Stimulated activated CD8-positive, alpha-beta memory T cell treated with anti-CD3 and anti-CD28 coated beads, Interleukin-15, amount 100 ng/mL, for 4 hours (primary cell): ENCODE measurements around the gene TAF8.
"Not testable (repeated sequence)": the region's sequence is repeated elsewhere in the genome, so short reads cannot be mapped to it uniquely, and the experiment has no call there.

Experiments used
- DNase-seq, 2 donors: peaks; one replicate each; pipeline ENCODE4 v3.0.0-alpha.2; 2020; ENCODE audit warnings: low read depth in 2 of 2

The TAF8 gene, protein sequence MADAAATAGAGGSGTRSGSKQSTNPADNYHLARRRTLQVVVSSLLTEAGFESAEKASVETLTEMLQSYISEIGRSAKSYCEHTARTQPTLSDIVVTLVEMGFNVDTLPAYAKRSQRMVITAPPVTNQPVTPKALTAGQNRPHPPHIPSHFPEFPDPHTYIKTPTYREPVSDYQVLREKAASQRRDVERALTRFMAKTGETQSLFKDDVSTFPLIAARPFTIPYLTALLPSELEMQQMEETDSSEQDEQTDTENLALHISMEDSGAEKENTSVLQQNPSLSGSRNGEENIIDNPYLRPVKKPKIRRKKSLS

DNA sequence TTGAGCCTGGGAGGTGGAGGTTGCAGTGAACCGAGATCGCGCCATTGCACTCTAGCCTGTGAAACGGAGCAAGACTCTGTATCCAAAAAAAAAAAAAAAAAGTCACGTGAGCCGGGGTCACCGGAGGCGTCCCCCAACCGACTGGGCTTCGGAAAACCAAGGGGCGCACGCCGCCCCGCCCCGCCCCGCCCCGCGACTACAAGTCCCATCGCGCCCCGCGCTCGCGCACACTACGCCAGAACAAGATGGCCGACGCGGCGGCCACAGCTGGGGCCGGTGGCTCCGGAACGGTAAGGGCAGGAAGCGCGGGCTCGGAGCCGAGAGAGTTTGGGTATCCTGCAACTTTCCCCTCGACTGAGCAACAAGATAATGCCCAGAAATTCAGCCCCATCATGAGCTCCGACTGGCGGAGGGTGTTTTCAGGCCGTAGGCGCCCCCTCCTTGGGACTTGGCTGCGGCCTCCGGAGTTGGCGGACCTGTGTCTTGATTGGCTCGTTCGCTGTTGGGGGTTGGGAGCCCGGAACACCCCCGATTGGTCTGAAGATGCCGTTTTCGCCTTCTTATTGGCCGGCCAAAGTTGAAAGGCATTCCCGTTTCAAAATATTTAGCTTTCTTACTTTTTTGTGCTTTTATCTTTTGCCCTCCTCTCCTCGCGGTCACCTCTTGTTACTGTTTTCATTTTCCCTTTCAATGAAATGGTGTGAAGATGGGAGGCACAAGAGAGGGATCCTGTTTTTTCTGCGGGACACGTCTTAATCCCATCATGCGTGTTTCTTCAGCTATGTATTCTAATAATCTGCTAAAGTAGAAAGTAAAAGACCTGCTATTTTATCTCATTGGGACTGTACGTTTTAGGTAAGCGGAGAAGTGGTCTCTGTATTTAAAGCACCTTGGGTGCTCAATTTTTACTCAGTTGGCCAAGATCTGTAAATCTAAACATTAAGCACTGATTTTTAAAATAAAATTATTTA lies at the start of gene TAF8:
Gene TAF8 (plus strand): TSS at position 228 of the 971 bp plus-strand sequence. CDS start 18 bp downstream, at position 246.
- peak; percentile 76 to 81 for DNase-seq

DNA sequence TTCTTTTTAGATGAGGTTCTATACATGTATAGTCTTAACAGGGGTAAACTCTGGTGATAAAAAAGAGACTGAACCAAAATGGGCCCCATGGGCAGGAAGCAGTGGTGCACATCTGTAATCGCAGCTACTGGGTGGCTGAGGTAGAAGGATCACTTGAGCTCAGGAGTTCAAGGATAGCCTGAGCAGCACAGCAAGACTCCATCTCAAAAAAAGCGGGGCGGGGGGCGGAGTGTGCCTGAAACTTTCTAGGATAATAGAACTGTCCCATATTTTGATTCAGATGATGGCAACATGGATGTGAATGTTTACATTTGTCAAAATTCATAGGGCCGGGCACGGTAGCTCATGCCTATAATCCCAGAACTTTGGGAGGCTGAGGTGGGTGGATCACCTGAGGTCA lies 48.8 kb upstream of the TAF8 start:
- no peak for DNase-seq

DNA sequence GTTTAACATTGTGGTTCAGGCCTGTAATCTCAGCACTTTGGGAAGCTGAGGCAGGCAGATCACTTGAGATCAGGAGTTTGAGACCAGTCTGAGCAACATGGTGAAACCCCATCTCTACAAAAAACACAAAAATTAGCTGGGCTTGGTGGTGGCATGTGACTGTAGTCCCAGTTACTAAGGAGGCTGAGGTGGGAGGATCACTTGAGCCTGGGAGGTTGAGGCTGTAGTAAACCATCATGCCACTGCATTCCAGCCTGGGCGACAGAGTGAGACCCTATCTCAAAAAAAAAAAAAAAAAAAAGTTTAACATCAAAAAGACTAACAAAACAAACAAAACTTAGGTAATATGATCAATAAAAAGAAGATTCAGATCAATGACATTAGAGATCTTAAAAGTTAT lies 46.7 kb upstream of the TAF8 start:
- DNase-seq, result not testable (repeated sequence)

DNA sequence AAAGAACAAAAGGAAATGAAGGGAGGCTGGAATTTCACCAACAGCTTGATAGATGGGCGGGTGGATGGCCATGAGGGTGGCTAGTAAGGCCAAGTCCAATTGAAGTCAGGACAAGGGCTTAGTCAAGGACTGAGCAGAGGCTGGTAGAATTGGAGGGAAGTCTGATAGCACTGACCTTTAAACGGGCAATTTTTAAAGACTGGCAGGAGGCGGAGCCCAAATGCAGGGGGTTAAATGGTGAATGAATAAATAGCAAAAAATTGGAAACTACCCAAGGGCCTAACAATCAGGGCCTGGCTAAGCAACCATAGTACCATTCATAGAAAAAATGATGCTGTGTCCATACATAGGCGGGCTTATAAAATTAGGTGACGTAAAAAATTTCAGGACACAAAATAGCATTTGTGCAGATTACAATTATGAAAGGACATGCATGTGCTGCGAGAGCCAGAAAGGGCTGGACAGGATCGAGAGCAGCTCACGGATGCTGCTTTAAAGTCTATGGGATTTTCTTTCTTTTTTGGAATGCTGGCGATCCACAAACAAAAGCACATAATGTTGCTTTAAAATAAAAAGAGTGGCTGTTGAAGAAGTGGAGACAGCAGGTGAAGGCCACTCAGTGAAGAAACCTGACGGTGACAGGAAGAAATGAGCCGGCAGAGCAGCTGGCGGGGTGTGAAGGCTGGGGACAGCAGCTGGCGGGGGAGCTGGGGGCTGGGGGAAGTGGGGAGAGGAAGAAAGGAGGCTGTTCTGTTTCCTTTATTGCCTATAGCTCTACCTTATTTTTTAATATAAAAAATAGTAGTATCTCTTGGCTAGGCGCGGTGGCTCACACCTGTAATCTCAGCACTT lies 42.8 kb upstream of the TAF8 start:
- no peak for DNase-seq

DNA sequence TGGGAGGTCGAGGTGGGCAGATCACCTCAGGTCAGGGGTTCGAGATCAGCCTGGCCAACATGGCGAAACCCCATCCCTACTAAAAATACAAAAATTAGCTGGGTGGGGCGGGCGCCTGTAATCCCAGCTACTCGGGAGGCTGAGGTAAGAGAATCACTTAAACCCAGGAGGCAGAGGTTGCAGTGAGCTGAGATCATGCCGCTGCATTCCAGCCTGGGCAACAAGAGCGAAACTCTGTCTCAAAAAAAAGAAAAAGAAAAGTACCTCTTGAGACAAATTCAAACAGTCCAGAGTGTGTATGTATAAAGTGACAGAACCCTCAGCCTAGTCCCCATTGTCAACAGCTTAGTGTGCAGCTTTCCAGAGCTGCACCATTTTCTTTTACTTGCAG lies 42.2 kb upstream of the TAF8 start:
- DNase-seq, result not testable (repeated sequence)

DNA sequence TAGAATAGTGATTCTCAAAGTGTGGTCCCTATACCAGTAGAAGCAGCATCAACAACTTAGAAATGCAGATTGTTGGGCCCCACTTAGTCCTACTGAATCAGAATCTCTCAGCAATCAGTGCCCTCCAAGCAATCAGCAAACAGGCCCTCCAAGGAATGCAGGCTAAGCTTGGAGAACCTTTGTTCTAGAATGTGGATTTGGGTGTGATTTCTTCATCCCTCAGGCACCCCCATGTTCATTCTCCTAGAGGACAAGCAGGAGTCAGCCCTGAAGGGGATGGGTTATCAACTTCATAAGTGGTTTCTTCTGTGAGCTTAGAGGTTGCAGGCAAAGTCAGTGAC lies 40.5 kb upstream of the TAF8 start:
- no peak for DNase-seq

DNA sequence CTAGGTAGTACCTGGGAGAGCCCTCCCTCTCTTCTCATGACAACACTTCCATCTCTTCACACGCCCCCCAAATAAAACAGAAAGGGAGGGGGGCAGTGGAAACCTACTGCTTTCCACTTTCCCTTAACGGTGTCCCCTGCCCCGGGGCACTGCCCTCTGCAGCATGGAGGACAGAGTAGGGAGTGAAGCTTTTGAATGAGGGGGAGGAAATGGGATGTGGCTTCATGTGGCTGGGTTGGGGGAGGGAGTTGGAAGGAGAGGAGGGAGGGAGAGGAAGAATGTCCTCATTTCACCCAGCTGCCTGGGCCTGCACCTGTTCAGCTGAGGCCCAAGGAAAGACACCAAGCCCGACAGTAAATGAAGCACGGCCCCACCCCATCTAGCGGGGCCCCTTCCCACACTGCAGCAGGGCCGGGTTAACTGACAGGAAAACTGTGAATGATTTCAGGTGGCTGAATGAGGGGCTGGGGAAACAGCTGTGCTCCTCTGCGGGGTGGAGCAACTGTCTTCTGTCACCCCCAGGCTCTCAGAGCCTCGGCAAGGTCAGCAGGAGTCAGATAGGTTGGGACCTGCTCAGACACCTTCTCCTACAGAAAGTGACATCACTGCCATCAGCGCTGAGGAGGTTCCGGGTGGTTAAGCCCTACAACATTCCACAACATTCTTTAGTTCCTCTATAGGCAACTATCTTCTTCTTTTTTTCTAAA lies 40.0 kb upstream of the TAF8 start:
- DNase-seq, result no peak

DNA sequence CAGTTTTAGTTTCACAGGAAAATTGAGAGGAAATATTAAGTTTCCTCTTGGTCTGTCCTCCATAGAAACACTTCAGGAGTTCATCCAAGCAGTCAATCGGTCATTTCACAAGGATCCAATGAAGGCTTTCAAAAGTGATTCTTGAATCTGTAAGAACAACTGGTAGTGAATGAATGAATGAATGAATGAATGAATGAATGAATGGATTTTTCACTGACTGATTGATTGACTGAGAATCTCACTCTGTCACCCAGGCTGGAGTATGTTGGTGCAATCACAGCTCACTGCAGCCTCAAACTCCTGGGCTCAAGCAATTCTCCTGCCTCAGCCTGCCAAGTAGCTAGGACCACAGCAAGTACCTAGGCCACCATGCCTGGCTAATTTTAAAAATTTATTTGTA lies 39.4 kb upstream of the TAF8 start:
- no peak for DNase-seq

DNA sequence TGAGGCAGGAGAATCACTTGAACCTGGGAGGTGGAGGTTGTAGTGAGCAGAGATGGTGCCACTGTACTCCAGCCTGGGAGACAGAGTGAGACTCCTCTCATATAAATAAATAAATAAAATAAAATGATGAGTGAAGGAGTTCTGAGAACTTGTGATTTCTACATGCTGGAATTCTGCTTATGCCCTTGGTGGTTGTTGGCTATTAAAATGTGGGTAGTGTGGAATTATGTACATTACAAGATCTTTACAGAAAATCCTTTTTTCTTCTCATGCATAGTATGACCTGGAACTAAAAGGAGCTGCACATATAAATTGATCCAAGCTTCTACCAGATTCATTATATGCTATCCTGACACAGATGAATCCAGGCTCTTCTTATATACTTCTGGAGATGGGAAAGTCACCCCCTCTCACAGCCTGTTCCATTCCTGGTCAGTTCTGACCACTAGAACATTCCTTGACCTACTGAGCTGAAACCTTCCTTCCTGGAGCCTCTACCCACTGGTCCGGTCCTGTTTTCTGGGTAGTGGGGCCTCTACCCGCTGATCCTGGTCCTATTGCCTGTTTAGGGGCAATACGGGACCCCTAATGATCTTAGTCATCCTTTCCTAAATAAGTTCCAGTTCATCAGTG lies 37.7 kb upstream of the TAF8 start:
- no peak for DNase-seq

DNA sequence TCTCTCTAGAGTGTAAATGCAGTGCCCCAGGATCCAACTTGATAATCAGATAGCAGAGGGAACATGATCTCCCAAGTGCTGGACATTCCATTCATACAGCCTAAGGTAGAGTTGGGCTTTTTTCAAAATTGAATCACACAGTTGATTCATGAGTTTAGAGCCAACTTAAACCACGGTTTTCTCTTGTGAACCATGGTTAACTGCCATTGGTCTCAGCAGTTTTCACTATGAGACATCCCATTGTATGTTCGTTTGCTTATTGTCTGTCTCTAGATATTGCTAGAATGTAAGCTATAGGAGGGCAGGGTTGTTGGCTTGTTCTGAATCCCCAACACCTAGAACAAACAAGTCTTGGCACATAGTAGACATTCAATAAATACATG lies 37.2 kb upstream of the TAF8 start:
- DNase-seq, result no peak

DNA sequence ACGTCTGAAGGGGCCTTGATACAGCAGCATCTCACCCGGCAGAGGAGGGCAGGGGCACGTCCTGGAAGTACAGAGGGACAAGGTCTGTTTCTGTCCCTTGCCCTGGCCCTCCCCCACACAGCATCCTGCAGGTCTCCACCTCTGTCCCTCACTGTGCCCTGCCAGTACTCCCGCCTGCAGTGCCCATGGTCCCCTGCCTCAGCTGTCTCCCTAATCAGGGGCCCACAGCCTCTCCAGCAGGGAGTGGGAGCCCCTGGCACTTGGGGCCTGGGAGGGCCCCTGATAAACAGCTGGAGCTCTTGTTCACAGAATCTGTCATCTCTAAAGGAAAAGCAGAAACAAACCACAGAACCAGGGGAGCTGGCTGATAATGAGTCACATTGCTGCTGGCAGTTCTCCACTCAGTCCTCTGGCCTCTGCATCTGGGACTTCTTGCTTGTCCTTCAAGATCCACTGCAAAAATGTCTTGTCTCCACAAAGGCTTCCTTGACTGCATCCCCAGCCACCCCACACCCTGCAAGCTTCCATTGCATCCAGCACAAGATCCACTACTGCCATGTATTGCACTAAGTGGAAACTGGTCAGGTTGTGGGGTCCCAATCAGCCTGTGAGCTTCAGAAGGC lies 33.2 kb upstream of the TAF8 start:
- no peak for DNase-seq

DNA sequence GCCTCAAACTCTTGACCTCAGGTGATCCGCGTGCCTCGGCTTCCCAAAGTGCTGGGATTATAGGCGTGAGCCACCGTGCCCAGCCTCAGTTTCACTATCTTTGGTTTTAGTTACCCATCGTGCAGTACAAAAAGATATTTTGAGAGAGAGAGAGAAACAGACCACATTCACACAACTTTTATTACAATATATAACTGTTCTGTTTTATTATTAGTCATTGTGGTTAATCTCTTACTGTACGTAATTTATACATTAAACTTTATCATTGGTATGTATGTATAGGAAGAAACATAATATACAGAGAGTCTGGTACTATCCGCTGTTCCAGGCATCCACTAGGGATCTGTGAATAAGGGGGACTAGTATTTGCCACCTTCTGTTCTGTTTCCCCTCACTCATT lies 29.4 kb upstream of the TAF8 start:
- no peak for DNase-seq

DNA sequence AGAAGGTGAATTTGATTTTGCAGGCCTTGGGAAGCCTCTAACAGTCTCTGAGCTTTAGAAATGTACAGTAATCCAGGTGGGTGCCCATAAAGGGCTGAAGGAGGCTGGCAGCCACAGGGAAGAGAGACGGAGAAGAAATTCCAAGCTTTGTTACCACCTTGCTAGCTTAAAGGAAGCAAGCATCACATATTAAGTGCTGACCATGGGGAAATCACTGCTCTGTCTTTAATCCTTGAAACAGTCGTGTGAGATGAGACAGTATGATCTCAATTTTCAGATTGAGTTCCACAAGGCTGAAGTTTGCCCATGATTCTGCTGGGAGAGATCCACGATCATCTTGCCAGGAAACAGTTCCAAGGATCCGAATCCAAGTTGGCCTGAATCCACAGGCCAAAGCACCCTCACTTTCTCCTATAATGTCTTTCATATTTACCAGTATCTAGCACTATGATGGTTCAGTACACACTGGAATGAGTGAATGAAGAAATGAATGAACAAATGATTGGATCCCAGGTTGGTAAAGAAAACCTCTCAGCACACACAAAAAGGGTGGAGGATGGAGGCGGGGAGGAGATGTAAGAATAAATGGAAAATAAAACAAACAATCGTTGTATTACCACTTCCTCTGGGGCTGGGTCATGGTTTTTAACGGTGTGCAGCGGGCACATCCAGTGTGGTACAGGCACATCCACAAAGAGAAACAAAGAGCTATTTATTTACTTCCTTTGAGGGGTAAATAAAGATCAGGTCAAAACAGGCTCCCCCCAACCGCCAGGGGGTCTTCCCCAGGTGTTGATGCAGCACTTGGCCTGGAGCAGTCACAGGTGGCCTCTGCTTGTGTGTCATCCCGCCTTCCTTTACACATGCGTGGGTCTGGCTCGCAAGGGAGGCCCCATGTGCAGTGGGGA lies 28.2 kb upstream of the TAF8 start:
- DNase-seq, result peak in 1 of 2 donors; percentile 55

DNA sequence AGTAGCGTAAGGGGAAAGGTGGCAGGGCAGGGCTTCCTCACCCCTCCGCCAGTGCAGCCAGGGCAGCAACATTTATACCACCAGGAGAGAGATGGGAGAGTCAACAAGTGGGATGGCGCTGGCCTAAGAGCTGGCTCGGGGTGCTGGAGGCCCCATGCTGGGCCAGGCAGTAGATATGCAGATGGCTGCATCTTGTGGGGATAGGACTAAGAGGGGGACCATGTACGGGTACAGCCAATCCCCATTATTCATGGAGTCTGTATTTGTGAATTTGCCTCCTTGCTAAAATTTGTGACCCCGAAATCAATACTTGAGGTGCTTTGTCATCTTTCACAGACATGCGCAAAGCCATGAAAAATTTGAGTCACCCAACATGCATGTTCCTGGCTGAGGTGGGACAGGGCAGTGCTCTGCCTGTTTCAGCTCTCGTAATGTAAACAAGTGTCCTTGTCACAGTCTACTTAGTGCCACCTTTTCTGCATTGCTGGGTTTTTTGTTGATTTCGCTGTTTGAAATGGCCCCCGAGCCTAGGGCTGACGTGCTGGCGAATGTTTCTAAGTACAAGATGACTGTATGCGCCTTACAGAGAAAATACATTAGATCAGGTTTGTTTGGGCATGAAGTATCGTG lies 27.5 kb upstream of the TAF8 start:
- DNase-seq, result no peak

DNA sequence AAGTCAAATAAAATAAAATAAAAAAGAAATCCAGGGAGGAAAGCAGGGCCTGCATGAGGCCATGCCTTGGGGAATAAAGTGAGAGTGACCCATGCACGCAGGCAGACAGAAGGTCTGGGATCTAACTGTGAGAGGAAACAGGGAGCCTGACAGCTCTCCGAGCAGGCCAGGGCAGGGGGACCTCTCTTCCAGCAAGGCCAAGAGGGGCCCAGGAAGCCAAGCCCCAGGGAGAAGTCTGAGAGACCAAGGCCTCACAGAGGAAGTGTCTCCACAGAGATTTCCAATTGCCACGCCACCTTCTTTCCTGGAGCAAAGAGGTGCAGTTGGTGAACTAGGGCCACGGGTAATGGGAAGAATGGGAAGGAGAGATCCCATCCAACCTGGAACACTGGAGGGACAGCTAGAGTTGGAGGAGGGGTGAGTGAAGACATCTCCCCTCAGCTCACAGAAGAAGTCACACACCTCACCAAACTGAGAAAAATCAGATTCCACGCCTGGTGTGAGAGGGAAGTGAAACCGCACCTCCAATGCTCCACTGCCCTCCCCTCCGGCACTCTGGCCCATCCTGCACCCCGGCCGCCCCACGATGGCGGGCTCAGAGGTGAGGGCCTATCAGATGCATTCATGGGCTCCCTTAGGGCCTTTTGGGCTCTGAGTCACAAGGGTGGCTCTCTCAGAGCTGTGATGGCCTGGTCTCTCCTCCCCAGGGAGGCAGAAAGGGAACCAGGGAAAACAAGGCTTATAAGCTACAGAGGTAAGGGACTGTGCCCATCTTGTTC lies 25.1 kb upstream of the TAF8 start:
- DNase-seq, result no peak

DNA sequence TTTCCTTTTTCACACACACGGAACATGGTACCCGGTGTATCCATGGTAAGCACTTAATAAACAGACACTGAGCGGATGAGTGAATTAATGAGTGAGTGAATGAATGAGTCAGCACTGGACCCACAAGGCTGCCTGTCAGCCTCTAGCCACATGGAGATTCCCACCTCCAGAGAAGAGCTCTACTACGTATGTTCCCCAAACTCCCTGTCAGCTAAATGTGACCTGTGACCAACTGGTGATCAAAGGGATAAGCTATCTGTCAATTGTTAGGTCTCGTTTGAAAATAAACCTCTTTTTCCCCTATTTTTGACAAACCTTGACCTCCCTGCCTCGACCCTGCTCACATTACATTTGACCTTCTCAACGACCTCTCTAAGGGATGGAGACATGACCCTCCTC lies 24.5 kb upstream of the TAF8 start:
- no peak for DNase-seq

DNA sequence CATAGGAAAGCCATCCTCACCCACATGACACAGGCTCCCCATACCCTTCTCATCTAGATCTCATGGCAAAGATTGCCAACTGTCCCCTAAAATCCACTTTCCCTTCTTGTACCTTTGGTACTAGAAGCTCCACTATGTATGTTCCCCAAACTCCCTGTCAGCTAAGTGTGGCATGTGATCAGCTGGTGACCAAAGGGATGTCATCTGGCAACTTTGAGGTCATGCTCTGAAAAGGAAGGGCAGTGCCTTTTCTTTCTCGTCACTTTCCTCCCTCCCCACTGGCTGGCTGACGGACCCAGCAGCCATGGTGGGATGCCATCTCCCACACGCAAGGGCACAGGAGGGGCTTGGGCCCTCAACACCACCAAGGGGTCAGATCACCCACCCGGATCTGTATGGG lies 23.8 kb upstream of the TAF8 start:
- DNase-seq, result no peak
